ENCODE results near the gene KRTAP5-7.
"Not testable (repeated sequence)": the region's sequence is repeated elsewhere in the genome, so short reads cannot be mapped to it uniquely, and the experiment has no call there.

Gene KRTAP5-7

GRCh38 chr11:71535825-71536224, 8.8 kb downstream of the KRTAP5-7 start:
- no peak for DNase-seq

GRCh38 chr11:71537537-71537936, 10.5 kb downstream of the KRTAP5-7 start:
- DNase-seq = no peak

- DNase-seq = not testable (repeated sequence)
These were observed 11.1 kb downstream of the KRTAP5-7 start, which contains the start of gene KRTAP5-8 for GRCh38 chr11:71537977-71538665. Gene KRTAP5-8 (plus strand): TSS chr11:71538025. CDS start chr11:71538056, 31 bp downstream.

- no peak for DNase-seq
These were observed 11.6 kb downstream of the KRTAP5-7 start for GRCh38 chr11:71538666-71538990.

GRCh38 chr11:71539017-71539416, 11.9 kb downstream of the KRTAP5-7 start:
- no peak for DNase-seq

- not testable (repeated sequence) for DNase-seq
These were observed 12.9 kb downstream of the KRTAP5-7 start for GRCh38 chr11:71539971-71540370.

GRCh38 chr11:71540521-71541304, 13.6 kb downstream of the KRTAP5-7 start:
- DNase-seq = not testable (repeated sequence)

- no peak for DNase-seq
These were observed 15.3 kb downstream of the KRTAP5-7 start for GRCh38 chr11:71542382-71542781.

GRCh38 chr11:71542879-71543777, 16.1 kb downstream of the KRTAP5-7 start:
- no peak for DNase-seq

GRCh38 chr11:71543866-71544265, 16.8 kb downstream of the KRTAP5-7 start:
- no peak for DNase-seq

GRCh38 chr11:71544525-71545214, 17.6 kb downstream of the KRTAP5-7 start:
- no peak for DNase-seq

GRCh38 chr11:71545405-71545966, 18.4 kb downstream of the KRTAP5-7 start:
- DNase-seq = no peak

- DNase-seq = no peak
These were observed 21.1 kb downstream of the KRTAP5-7 start, which contains the start of gene KRTAP5-9 for GRCh38 chr11:71548120-71548519. Gene KRTAP5-9 (plus strand): TSS chr11:71548420. CDS start chr11:71548658, 238 bp downstream.

GRCh38 chr11:71548716-71549151, 21.7 kb downstream of the KRTAP5-7 start:
- no peak for DNase-seq

GRCh38 chr11:71551711-71552110, 24.6 kb downstream of the KRTAP5-7 start:
- DNase-seq = no peak

- DNase-seq = no peak
These were observed 27.9 kb downstream of the KRTAP5-7 start for GRCh38 chr11:71554996-71555395.

- no peak for DNase-seq
These were observed 28.4 kb downstream of the KRTAP5-7 start for GRCh38 chr11:71555508-71555907.

- DNase-seq = no peak
These were observed 29.0 kb downstream of the KRTAP5-7 start for GRCh38 chr11:71556018-71556417.

GRCh38 chr11:71557257-71557656, 30.2 kb downstream of the KRTAP5-7 start:
- no peak for DNase-seq

- DNase-seq = no peak
These were observed 31.9 kb downstream of the KRTAP5-7 start for GRCh38 chr11:71558996-71559395.

GRCh38 chr11:71562120-71562519, 35.1 kb downstream of the KRTAP5-7 start:
- no peak for DNase-seq

GRCh38 chr11:71563406-71563805, 36.3 kb downstream of the KRTAP5-7 start:
- no peak for DNase-seq
